NCI-H69 (cell line): Measurements from ENCODE around the gene SYT13.

Experiments
- DNase-seq: peaks from one replicate; lab custom pipeline; 2025; lab: John Stamatoyannopoulos, UW

SYT13 gene

GRCh38 chr11:45248501-45249011, 37.6 kb downstream of the SYT13 start:
- DNase-seq = no peak

GRCh38 chr11:45247433-45247832, 38.7 kb downstream of the SYT13 start:
- DNase-seq = peak; percentile 35

DNA sequence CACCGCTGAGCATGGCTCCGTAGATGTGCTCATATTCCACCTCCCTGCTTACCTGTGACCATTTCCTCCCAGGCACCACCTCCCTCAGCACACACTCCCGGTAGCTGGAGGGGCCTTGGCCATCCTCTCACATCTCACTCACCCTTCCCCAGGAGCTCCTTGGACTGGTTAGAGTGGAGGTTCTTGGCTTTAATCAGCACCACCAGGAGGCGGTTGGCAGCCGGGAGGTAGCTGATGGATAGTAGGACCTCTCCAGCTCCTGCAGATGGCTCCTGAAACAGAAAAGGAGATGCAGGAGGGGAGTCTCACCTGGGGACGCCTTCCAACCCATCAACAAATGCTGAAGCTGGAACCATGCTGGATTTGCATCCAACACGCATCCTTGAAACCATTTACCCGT, 39.9 kb downstream of the SYT13 start:
- no peak for DNase-seq

GRCh38 chr11:45245218-45246045, 40.7 kb downstream of the SYT13 start:
- peak; percentile 38 for DNase-seq

- no peak for DNase-seq
Measured at GRCh38 chr11:45243967-45244366, 42.2 kb downstream of the SYT13 start.

GRCh38 chr11:45239733-45240132, 46.4 kb downstream of the SYT13 start:
- no peak for DNase-seq

DNA sequence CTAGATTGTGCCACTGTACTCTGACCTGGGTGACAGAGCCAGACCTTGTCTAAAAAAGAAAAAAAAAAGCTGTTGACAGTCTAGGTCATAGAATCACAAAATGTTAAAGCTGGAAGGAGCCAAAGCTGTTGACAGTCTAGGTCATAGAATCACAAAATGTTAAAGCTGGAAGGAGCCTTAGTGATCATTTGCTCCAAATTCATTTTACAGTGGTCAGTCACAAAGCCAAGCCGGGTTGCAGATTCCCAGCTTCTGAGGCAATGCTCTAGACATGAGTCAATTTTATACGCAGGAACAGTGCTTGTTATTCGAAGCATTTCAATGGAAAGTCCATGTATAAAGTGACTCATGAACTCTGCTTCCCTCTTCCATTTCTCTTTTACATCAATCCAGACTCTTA, 47.4 kb downstream of the SYT13 start:
- no peak for DNase-seq

DNA sequence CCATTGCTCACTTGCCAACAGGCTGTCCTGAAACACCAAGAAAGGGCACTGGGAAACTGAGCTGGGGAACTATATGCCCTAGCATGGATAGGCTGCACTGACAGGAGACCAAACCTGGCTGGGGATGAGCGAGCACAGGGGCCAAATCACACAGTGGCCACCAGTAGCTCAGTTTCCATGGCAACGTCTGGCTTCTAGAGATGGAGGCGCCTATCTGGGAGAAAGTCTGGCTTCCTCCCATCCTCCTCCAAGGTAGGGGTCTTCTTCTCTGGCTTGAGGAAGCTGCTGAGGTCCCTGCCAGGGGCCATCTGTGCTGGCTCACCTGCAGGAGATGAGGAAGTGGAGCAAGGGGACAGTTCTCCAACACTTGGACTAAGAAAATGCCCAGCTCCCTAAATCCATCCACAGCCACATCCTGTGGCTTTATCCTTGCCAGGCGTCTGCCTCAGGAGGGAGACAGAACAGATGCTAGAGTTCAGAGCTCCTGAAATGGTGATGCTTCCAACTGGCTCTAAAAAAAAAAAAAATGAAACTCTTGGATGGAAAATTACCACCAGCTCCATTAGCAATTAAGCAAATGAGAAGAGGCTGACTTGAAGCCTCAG, 48.3 kb downstream of the SYT13 start:
- DNase-seq = peak; percentile 22

GRCh38 chr11:45234306-45235006, 51.7 kb downstream of the SYT13 start:
- no peak for DNase-seq

- no peak for DNase-seq
Measured at GRCh38 chr11:45233804-45234170, 52.4 kb downstream of the SYT13 start.

DNA sequence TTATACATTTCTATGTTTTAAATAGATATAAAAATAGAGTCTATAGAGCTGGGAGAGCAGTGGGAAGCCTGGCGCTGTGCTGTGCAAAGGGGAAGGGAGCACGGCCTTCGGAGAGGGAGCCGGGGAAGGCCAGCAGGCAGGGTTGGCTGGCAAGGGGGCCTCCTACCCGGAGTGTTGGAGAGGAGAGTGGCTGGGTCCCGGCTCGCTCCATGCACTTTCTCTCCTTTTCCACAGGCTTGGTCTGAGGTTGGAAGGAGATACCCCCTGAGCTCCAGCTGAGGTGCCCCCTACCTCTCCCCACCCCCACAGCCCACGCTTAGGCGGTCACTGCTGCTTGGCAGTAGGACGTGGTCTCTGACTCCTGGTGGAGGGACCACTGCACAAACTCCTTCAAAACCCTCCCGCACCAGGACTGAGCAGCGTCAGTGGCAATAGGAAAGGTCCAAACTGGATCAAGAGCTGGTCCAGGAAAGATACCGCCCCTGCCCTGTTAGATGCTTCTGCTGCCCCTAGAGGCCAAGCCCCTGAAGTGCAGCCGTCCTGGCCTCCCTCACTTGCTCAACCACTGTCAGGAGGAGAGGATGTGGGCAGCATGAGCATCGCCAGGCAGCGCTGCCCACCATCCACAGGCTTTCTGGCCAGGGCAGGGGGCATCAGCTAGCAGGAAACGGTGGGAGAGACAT, 52.9 kb downstream of the SYT13 start:
- peak; percentile 62 for DNase-seq

DNA sequence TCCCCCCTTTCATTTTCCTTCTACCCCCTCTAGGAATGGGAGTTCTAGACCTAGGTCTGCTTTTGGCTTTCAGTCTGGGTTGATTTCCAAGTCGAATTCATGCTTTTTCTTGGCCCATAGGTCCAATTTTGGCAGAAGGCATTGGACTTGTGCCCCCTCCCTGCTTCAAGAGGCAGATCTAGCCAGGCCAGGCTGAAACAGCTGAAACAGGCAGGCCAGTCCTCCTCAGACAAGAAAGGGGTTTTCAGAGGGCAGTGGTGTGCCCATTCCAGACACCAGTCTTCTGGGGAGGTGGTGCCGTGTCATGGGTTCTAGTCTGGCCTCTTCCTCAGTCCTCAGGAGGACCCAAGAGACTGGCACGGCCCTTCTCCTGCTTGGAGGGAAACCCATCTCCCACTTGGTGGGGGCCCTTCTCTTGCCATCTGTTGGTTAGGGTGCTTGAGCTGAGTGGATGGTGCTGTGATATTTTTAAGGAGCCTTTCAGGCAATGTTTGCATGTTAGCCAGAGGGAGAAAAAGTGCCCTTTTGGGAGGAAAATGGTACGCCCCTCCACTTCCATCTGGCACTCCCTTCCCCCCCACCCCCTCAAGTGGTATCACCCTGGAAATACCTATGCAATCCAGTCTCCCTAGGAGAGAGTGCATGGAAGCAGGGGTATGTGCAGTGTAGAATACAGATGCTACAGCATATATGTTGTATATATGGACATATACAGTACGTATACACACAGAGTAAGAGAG, 53.6 kb downstream of the SYT13 start:
- peak; percentile 15 for DNase-seq

- DNase-seq = no peak
Measured at GRCh38 chr11:45229401-45230020, 56.6 kb downstream of the SYT13 start.

DNA sequence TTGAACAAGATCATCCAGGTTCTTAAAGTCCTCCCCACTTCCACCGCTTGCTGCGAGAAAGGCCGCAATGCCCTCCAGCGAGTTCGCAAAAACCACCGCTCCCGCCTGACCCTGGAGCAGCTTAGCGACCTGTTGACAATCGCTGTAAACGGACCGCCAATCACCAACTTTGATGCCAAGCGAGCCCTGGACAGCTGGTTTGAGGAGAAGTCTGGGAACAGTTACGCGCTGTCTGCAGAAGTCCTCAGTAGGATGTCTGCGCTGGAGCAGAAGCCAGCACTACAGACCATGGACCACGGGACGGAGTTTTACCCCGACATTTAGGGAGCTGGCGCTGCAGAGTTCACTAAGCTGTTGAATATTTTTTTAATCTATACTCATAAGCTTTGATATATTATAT, 58.3 kb downstream of the SYT13 start:
- DNase-seq = no peak

DNA sequence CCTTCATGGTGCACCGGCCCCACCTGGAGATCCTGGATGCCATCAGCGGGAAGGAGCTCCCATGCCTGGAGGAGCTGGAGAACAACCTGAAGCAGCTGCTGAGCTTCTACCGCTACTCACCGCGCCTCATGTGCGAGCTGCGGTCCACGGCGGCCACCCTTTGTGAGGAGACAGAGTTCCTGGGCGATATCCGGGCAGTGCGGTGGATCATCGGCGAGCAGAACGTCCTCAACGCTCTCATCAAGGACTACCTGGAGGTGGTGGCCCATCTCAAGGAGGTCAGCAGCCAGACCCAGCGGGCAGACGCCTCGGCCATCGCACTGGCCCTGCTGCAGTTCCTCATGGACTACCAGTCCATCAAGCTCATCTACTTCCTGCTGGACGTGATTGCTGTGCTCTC, 59.2 kb downstream of the SYT13 start:
- DNase-seq = no peak

- DNase-seq = no peak
Measured at GRCh38 chr11:45225961-45226871, 59.9 kb downstream of the SYT13 start.

DNA sequence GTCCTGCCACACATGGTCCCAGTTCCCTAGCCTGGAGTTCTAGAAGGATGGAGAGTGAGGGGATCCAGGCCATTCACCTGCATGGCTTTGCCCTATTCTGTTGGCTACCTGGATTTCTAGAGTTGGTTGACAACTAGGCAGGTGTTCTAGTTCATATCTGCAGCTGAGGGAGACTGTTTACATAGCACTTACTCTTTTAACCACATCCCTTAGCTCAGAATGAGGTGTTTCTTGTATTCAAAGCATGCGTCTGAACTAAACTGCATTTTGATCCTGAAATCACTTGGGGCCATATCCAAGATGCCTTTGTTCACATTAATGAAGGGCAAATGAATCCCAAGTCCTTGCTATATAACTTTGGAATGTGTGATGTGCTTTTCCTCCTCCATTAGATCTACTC, 60.9 kb downstream of the SYT13 start:
- DNase-seq = no peak

DNA sequence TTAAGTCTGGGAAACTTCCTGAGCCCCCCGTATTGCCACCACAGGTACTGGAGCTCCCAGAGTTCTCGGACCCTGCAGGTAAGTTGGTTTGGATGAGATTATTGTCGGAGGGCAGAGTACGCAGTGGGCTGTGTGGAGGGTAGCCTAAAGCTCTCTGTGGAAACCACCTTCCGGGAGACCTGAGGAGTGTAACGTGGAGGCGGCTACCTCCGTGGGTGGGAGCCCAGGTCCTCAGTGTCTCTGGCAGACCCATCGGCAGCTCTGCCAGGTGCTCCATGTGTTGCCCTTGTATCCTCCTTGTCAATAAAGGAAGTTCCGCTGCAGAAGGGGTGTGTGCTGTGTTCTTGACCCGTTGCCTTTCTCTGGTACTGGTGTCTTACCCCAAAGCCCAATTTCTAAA, 61.4 kb downstream of the SYT13 start:
- no peak for DNase-seq

- no peak for DNase-seq
Measured at GRCh38 chr11:45223496-45223895, 62.6 kb downstream of the SYT13 start.

DNA sequence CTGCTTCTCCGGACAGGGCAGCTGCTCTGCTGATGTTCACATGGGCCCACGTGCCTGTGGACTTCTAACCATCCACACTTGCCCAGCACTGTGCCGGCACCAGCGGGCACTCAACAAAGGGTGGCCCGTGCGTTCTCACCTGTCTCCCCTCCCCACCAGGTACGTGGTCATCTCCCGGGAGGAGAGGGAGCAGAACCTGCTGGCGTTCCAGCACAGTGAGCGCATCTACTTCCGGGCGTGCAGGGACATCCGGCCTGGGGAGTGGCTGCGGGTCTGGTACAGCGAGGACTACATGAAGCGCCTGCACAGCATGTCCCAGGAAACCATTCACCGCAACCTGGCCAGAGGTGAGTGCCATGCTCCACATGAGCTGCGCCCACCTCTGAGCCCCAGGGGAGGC, 66.7 kb downstream of the SYT13 start:
- DNase-seq = no peak
